Karpas-422 (cell line): ENCODE measurements around the gene TDRD9. TPM values are rescaled to one million over a fixed set of nuclear protein-coding genes. Genes with fewer than 3 reads are reported as not detected.

ENCODE experiments used
- DNase-seq: peaks from one replicate; pipeline ENCODE4 v3.0.0-alpha.2; 2015
- H2AFZ ChIP-seq: fragments of 200-600 bp; sonication (generic); 2 replicates; pipeline ENCODE4 v1.6.1; 2014; ENCODE audit warnings: antibody characterized with exemption, low read length, mixed read lengths
- H3K27ac ChIP-seq: fragments of 200-600 bp; sonication (generic); 2 replicates; pipeline ENCODE4 v1.5.1; 2014; ENCODE audit warnings: mild to moderate bottlenecking, low read length, moderate library complexity
- H3K27me3 ChIP-seq: fragments of 200-600 bp; sonication (generic); 2 replicates; pipeline ENCODE4 v1.6.1; 2014; ENCODE audit warnings: low read length, mixed read lengths
- H3K36me3 ChIP-seq: fragments of 200-600 bp; sonication (generic); 2 replicates; pipeline ENCODE4 v1.6.1; 2014; ENCODE audit warnings: low read length, mixed read lengths; ENCODE audit not compliant: insufficient read depth
- H3K4me1 ChIP-seq: fragments of 200-600 bp; sonication (generic); 2 replicates; pipeline ENCODE4 v1.6.1; 2014; ENCODE audit warnings: mild to moderate bottlenecking, low read length, mixed read lengths
- H3K4me2 ChIP-seq: fragments of 200-600 bp; sonication (generic); 2 replicates; pipeline ENCODE4 v1.6.1; 2014; ENCODE audit warnings: low read length, low read depth, mild to moderate bottlenecking; ENCODE audit not compliant: poor library complexity, severe bottlenecking
- H3K4me3 ChIP-seq: fragments of 200-600 bp; sonication (generic); 2 replicates; pipeline ENCODE4 v1.5.1; 2014; ENCODE audit warnings: mild to moderate bottlenecking, antibody characterized with exemption, low read length, mixed read lengths
- H3K79me2 ChIP-seq: fragments of 200-600 bp; sonication (generic); 2 replicates; pipeline ENCODE4 v1.6.1; 2014; ENCODE audit warnings: mild to moderate bottlenecking, low read length, mixed read lengths
- H3K9ac ChIP-seq: fragments of 200-600 bp; sonication (generic); 2 replicates; pipeline ENCODE4 v1.6.0; 2014; ENCODE audit warnings: low read length
- H3K9me2 ChIP-seq: fragments of 200-600 bp; sonication (generic), shearing (Covaris generic); replicated peaks from 2 replicates; pipeline ENCODE4 v1.6.0; 2014; ENCODE audit warnings: mild to moderate bottlenecking, low read length, moderate library complexity; ENCODE audit not compliant: insufficient read depth
- H3K9me3 ChIP-seq: fragments of 300-700, 200-600 bp; sonication (generic); 2 replicates; pipeline ENCODE4 v1.6.1; 2014; ENCODE audit warnings: low read length, mixed read lengths
- H4K20me1 ChIP-seq: fragments of 200-600 bp; sonication (generic); 2 replicates; pipeline ENCODE4 v1.6.1; 2014; ENCODE audit warnings: mild to moderate bottlenecking, antibody characterized with exemption, low read length, low read depth; ENCODE audit not compliant: insufficient read depth
- total RNA-seq: library from RNA; depleted of rRNA; stranded (reverse); fragments of >200 nt; shearing (Covaris generic); gene quantifications from 2 replicates; pipeline ENCODE4 v1.2.3, GENCODE V29; 2014; ENCODE audit warnings: low replicate concordance

TDRD9 gene
- total RNA-seq, 1 experiment from 2014 or later, result not detected

DNA sequence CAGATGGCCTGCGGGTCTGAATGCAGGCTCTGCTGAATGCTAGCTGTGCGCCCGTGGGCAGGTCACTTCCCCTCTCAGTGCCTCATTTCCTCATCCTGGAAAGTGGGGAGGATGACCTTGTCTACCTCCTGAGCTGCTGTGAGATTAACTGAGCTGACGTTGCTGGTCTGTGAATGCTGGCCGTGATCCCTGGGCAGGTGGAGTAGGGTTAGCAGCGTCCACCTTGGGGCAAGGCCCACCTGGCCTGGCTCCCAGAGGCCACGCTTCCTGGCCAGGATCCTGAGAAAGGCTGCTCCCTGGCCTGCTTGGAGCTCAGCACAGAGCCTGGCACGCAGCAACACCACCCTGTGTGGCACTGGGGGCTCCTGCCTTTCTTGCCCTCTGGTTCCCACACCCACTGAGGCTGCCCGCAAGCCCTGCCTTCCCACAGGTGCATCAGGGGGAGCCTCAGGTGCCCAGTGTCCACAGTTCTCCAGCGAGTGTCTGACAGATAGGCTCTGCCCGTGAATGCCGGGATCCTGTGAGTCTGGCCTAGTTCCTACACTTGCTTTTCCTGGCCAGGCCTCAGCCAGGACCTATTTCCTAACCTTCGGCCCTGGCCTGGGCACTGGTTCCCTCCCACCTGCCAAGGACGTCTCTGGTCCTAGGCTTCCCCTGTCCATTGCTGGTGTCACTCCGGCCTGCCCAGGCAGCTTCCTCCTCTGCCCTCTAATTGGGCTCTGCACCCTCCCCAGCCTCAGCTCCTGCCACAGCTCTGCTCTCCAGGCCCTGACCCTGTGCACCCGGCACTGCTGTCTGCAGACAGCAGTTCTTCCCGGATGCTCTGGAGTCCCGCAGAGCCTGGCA is 37.2 kb upstream of the TDRD9 start:
- H3K36me3 ChIP-seq, result no peaks in the 10 kb centered on the region
- H3K79me2 ChIP-seq, result no peaks in the 10 kb centered on the region
- no peak overlapping the region for H3K27ac ChIP-seq
- no peaks in the 10 kb centered on the region for H3K27me3 ChIP-seq
- H3K4me3 ChIP-seq, result no peak overlapping the region
- H3K4me2 ChIP-seq, result no peak overlapping the region
- no peaks in the 10 kb centered on the region for H3K4me1 ChIP-seq
- H3K9me3 ChIP-seq, result no peaks in the 10 kb centered on the region
- no peaks in the 10 kb centered on the region for H3K9me2 ChIP-seq
- H2AFZ ChIP-seq, result no peak overlapping the region
- no peaks in the 10 kb centered on the region for H4K20me1 ChIP-seq
- H3K9ac ChIP-seq, result no peak overlapping the region
- DNase-seq, result no peak

DNA sequence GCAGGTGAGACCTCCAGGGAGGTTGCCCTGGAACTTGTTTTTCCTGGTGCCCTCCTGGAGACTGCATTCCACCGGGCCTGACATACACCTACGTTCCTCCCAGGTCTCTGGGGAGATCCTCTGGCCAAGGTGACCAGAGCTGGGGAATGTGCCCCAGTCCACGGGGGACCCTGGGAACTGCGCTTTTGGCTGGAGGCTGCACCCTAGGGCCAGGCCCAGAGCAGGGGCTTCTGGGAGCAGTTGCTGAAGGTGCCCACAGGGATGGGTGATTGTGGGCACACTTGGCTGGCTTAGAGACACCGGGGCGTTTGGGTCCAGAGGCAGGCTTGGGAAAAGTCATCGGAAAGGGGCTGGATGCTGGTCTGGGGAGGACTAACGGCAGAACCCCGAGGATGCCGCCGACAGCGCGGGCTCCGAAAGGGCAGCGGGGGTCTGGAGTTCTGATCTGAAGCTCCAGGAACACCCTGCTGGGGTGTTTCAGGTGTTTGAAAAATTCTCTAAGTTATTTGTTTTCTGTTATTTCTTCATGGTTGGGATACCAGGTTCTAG is 36.5 kb upstream of the TDRD9 start:
- Histone ChIP-seq H4K20me1 (no peaks in the 10 kb centered on the region), H3K79me2 (no peaks in the 10 kb centered on the region), H3K36me3 (no peaks in the 10 kb centered on the region), H3K9me3 (no peaks in the 10 kb centered on the region), H2AFZ (no peak overlapping the region), H3K9ac (no peak overlapping the region), H3K4me1 (no peaks in the 10 kb centered on the region), H3K9me2 (no peaks in the 10 kb centered on the region), H3K27ac (no peak overlapping the region), H3K4me2 (no peak overlapping the region), H3K4me3 (no peak overlapping the region), H3K27me3 (no peaks in the 10 kb centered on the region)
- no peak for DNase-seq

DNA sequence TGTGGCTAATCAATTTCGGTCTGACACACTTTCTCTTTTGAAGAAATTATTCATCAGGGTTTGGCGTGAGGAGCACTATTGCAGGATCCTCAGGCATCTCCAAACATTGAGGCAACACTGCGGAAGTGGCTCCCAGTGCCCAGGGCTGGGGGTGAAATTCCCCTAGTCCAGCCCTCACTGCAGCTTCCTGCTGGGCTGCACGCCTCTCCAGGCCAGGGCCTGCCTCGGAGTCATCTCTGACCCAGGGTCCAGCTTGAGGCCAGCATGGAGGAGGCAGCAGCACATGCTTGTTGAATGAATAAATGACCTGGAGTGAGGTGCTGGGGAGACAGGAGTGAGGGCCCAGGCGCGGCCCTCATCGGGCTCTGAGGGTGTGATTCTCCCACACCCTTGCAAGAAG is 36.0 kb upstream of the TDRD9 start:
- DNase-seq, result no peak
- no peak overlapping the region for H3K27ac ChIP-seq
- no peaks in the 10 kb centered on the region for H3K4me1 ChIP-seq
- H3K4me2 ChIP-seq, result no peak overlapping the region
- no peaks in the 10 kb centered on the region for H3K36me3 ChIP-seq
- H3K27me3 ChIP-seq, result no peaks in the 10 kb centered on the region
- H3K9me3 ChIP-seq, result no peaks in the 10 kb centered on the region
- no peaks in the 10 kb centered on the region for H3K9me2 ChIP-seq
- H4K20me1 ChIP-seq, result no peaks in the 10 kb centered on the region
- H2AFZ ChIP-seq, result no peak overlapping the region
- H3K9ac ChIP-seq, result no peak overlapping the region
- H3K79me2 ChIP-seq, result no peaks in the 10 kb centered on the region
- H3K4me3 ChIP-seq, result no peak overlapping the region

DNA sequence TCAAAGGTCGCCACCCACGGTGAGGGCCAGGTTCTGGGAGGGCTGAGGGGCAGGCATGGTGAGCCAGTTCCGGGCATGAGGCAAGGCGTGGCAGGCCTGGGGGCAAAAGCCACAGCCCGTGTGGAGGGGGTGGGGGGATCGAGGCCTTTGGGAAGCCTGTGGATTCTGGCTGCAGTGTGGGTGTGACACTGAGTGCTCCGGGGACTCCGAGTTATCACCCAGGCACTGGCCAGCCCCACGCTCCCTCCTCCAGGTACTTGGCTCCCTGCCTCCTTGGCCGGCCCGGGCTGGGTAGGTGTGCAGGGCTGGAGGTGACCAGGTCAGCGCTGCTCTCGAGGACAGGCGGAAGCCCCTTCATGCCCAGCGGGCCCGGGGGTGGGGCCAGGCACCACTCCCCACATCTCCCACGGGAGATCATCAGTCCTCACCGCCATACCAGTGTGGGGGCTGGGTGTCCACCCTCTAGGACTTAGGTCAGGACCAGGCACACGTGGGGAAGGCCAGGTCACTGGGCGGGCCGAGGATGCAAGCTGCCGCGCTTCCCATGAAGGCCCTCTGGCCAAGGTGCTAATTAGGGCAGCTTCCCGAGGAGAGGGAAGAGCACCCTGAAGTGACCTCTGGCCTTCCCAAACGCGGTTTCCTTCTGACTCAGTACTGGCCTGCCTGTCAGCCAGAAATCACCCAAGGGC is 34.1 kb upstream of the TDRD9 start:
- Histone ChIP-seq H3K9ac (no peak overlapping the region), H3K27ac (no peak overlapping the region), H4K20me1 (no peaks in the 10 kb centered on the region), H3K36me3 (no peaks in the 10 kb centered on the region), H3K4me3 (no peak overlapping the region), H3K79me2 (no peaks in the 10 kb centered on the region), H3K4me2 (no peak overlapping the region), H2AFZ (no peak overlapping the region), H3K9me2 (no peaks in the 10 kb centered on the region), H3K4me1 (peaks cover 7% of the 10 kb centered on the region), H3K9me3 (no peaks in the 10 kb centered on the region), H3K27me3 (no peaks in the 10 kb centered on the region)
- no peak for DNase-seq

DNA sequence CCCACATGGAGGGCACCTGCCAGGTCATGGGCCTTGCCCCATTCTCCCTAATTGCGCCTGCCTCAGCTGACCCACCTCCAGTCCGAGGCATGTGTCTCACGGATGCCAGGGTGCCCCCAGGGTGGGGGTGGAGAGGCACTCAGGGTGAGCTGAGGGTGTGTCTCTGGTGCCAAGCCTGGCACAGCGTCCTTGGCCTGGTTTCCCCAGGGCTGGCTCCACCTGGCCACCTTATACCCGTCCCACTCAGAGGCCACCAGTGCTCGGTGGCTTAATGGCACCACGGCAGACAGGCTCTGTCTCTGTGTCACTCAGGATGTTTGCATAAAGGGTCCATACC is 33.6 kb upstream of the TDRD9 start:
- Histone ChIP-seq H3K4me2 (no peak overlapping the region), H3K4me3 (no peak overlapping the region), H3K9me2 (no peaks in the 10 kb centered on the region), H3K9ac (no peak overlapping the region), H3K4me1 (peaks cover 12% of the 10 kb centered on the region), H3K36me3 (no peaks in the 10 kb centered on the region), H4K20me1 (no peaks in the 10 kb centered on the region), H2AFZ (no peak overlapping the region), H3K27me3 (no peaks in the 10 kb centered on the region), H3K79me2 (no peaks in the 10 kb centered on the region), H3K9me3 (no peaks in the 10 kb centered on the region), H3K27ac (no peak overlapping the region)
- no peak for DNase-seq

DNA sequence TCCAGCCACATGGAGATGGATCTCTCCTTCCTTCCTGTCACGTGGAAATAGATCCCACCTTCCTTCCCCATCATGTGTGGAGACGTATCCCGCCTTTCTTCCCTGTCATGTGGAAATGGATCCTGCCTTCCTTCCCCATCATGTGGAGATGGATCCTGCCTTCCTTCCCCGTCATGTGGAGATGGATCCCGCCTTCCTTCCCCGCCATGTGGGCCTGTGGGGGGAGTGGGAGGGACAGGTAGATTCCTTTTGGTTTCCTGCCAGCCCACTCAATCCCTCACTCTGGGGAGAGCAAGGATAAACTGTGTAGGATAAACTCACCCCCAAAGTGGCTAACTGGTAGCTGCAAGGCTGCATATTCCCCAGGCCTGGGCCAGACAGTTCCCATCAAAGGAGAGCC is 31.7 kb upstream of the TDRD9 start:
- Histone ChIP-seq H3K9ac (no peak overlapping the region), H2AFZ (no peak overlapping the region), H3K4me1 (peaks cover 13% of the 10 kb centered on the region), H3K79me2 (no peaks in the 10 kb centered on the region), H3K9me3 (no peaks in the 10 kb centered on the region), H3K27me3 (no peaks in the 10 kb centered on the region), H3K9me2 (no peaks in the 10 kb centered on the region), H3K27ac (no peak overlapping the region), H3K36me3 (no peaks in the 10 kb centered on the region), H4K20me1 (no peaks in the 10 kb centered on the region), H3K4me3 (no peak overlapping the region), H3K4me2 (no peak overlapping the region)
- no peak for DNase-seq

DNA sequence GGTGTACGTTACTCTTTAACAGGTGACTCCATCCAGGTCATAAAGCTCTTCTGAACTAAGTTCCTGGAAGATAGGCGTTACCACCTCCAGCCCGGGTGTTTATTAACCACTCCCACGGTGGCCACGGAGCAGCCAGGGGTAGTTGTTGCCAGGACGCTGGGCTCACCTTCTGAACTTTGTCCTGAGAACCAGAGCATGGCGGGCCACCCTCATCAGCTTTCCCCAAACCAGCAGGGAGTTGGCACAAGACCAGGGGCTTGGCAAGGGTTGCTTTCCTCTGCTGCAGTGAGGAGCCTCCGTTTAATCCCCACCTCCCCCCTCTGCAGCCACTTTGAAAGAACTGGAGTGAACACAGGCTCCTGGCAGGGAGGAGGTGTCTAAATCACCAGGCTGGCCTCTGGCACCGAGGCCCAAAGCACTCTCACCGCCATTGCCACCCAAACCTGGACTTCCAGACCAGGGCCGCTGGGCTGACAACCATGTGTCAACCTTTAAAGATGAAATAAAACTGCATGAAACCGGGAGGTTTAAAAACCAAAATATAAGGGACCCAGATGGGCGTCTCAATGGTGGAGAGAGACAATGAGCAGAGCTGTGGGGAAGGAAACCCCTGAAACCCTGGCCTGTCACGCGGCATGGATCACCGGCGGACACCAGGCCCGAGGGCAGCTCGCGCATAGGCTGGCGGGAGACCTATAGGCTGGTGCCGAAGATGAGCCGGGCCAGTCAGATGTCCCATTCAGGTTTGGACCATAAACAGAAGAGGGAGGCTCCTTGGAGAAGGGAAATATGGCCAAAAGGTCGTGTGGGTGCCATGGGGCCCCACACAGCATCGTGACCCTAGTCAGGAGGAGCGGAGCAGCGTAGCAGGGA is 30.9 kb upstream of the TDRD9 start:
- Histone ChIP-seq H3K36me3 (no peaks in the 10 kb centered on the region), H3K9ac (no peak overlapping the region), H3K9me2 (no peaks in the 10 kb centered on the region), H2AFZ (no peak overlapping the region), H3K27ac (no peak overlapping the region), H3K27me3 (no peaks in the 10 kb centered on the region), H3K79me2 (no peaks in the 10 kb centered on the region), H3K4me1 (peaks cover 13% of the 10 kb centered on the region), H3K9me3 (no peaks in the 10 kb centered on the region), H4K20me1 (no peaks in the 10 kb centered on the region), H3K4me3 (no peak overlapping the region), H3K4me2 (no peak overlapping the region)
- DNase-seq, result no peak

DNA sequence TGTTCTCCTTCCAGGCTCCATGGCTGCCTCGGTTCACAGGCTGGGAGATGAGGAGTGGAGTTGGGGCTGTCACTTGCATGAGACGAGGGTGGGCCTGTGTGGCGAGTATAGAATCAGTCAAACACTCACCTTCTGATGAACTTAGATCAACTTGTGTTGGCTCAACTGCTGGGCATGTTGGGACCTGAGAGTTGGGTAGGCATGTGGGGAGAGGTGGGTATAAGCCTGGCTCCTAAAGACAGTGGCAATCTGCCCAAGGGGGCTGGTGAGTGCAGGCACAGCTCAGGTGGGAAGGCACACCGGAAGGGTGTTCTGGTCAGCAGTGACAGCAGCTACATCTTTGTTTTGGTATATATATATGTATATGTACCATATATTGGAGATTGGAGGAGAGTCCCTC is 30.1 kb upstream of the TDRD9 start:
- Histone ChIP-seq H3K4me2 (no peak overlapping the region), H3K79me2 (no peaks in the 10 kb centered on the region), H3K27me3 (no peaks in the 10 kb centered on the region), H3K9ac (no peak overlapping the region), H3K9me2 (no peaks in the 10 kb centered on the region), H3K36me3 (no peaks in the 10 kb centered on the region), H4K20me1 (no peaks in the 10 kb centered on the region), H3K9me3 (no peaks in the 10 kb centered on the region), H2AFZ (no peak overlapping the region), H3K4me3 (no peak overlapping the region), H3K27ac (no peak overlapping the region), H3K4me1 (peaks cover 13% of the 10 kb centered on the region)
- DNase-seq, result no peak
